Peyer's patch (tissue), 4 donors: ENCODE data around the gene BABAM1.

Source experiments
- CTCF ChIP-seq, 6 experiments: fragments of 450-650 bp in 4 of 6; fragments of 200-600 bp in 2 of 6; sonication (generic) in 1 of 6; IDR thresholded peaks; one replicate each; pipeline ENCODE4 v1.5.1; 2017 to 2019; ENCODE audit warnings: antibody characterized with exemption in 6 of 6, mild to moderate bottlenecking in 3 of 6, moderate library complexity in 1 of 6
- POLR2A ChIP-seq, 2 donors: fragments of 450-650 bp; IDR thresholded peaks; one replicate each; pipeline ENCODE4 v1.5.1; 2017; ENCODE audit warnings: antibody characterized with exemption in 2 of 2, mild to moderate bottlenecking in 2 of 2, moderate library complexity in 2 of 2

GRCh38 chr19:17268754-17269153, 1.5 kb downstream of the BABAM1 start:
- TF ChIP-seq CTCF (IDR thresholded peaks at IDR 0.05) (no peak), POLR2A (IDR thresholded peaks at IDR 0.05) (no peak)
